Transverse colon (tissue), 4 donors: ENCODE measurements around the gene NDUFA9. TPM values are rescaled to one million over a fixed set of nuclear protein-coding genes. Genes with fewer than 3 reads are reported as not detected.

Source experiments
- DNase-seq: peaks from one replicate; pipeline ENCODE4 v3.0.0-alpha.2; 2019
- H3K27ac ChIP-seq, 4 donors: fragments of 200-600 bp; sonication (generic); 2 replicates each; pipeline ENCODE4 v1.5.1; 2016 to 2018; ENCODE audit warnings: inconsistent platforms in 4 of 4
- H3K27me3 ChIP-seq: fragments of 200-600 bp; sonication (generic); 2 replicates; pipeline ENCODE4 v1.5.1; 2017; ENCODE audit warnings: inconsistent platforms
- H3K36me3 ChIP-seq, 4 donors: fragments of 200-600 bp; sonication (generic); 2 replicates each; pipeline ENCODE4 v1.5.1; 2017 to 2019; ENCODE audit warnings: inconsistent platforms in 4 of 4
- H3K4me1 ChIP-seq, 4 donors: fragments of 200-600 bp; sonication (generic); 2 replicates each; pipeline ENCODE4 v1.5.1; 2017 to 2020; ENCODE audit warnings: inconsistent platforms in 4 of 4
- H3K4me3 ChIP-seq, 4 donors: fragments of 200-600 bp; sonication (generic); 1 replicate in 1 of 4; 2 replicates in 3 of 4; pipeline versions ENCODE4 v1.5.1 to v1.6.1; 2017 to 2019; ENCODE audit warnings: inconsistent platforms in 4 of 4
- H3K9me3 ChIP-seq, 2 donors: fragments of 200-600 bp; sonication (generic); 2 replicates each; pipeline ENCODE4 v1.5.1; 2017 to 2019; ENCODE audit warnings: inconsistent platforms in 2 of 2
- CTCF ChIP-seq, 5 experiments: fragments of 200-600 bp in 3 of 5; fragments of 450-650 bp in 2 of 5; sonication (generic) in 3 of 5; IDR thresholded peaks; 1 replicate in 2 of 5; 2 replicates in 3 of 5; pipeline ENCODE4 v1.5.1; 2016 to 2017; ENCODE audit warnings: antibody characterized with exemption in 5 of 5, inconsistent platforms in 3 of 5, mild to moderate bottlenecking in 2 of 5, moderate library complexity in 1 of 5
- EP300 ChIP-seq: sonication (generic); formaldehyde crosslinking; IDR thresholded peaks from one replicate; pipeline ENCODE4 v1.6.1; 2017; ENCODE audit warnings: antibody characterized with exemption, low read depth
- POLR2A ChIP-seq: fragments of 450-650 bp; IDR thresholded peaks from one replicate; pipeline ENCODE4 v1.6.1; 2016; ENCODE audit warnings: antibody characterized with exemption, mild to moderate bottlenecking, moderate library complexity
- POLR2AphosphoS5 ChIP-seq, 3 donors: sonication (generic); formaldehyde crosslinking; IDR thresholded peaks; one replicate each; pipeline ENCODE4 v1.6.1; 2016; ENCODE audit warnings: antibody characterized with exemption in 3 of 3
- WGBS, 2 donors: methylation state at CpG; one replicate each; pipeline ENCODE4 v1.1.5; 2018; ENCODE audit warnings: low coverage in 1 of 2; 5-methylcytosine and 5-hydroxymethylcytosine counted together
- in situ Hi-C, 4 donors: fragments of 200-750 bp; cut with MboI; loops; one replicate each; pipeline versions ENCODE4 v1.15.0 to v1.15.1; 2017; ENCODE audit warnings: low sequenced_read_pairs in 3 of 4, low pct_ligation_motif_present in 1 of 4, low pct_unique_long_range_greater_than_20kb in 1 of 4
- intact Hi-C: fragments of 100-400 bp; cut with DNase I; formaldehyde crosslinking; loops from one replicate; pipeline ENCODE4 v1.15.1; 2023; ENCODE audit warnings: low total_unique reads
- total RNA-seq, 4 donors: library from RNA; depleted of rRNA; stranded (reverse); fragments of >200 nt; gene quantifications; one replicate each; pipeline ENCODE4 v1.1.0, GENCODE V29; 2016

Gene NDUFA9
- total RNA-seq, 4 donors from 2014 or later, result 43.8 to 99.9 (median 61.2) TPM

- Histone ChIP-seq H3K27ac (no peak overlapping the region), H3K27me3 (peaks cover 3% of the 10 kb centered on the region), H3K9me3 (no peaks in the 10 kb centered on the region), H3K4me1 (no peaks in the 10 kb centered on the region), H3K36me3 (no peaks in the 10 kb centered on the region), H3K4me3 (no peak overlapping the region)
- intact Hi-C loops (no loop called here), in situ Hi-C loops (no loop called here)
- TF ChIP-seq POLR2AphosphoS5 (IDR thresholded peaks at IDR 0.05), result no peak
- no peak for TF ChIP-seq EP300
- no peak for TF ChIP-seq POLR2A
- TF ChIP-seq CTCF (IDR thresholded peaks at IDR 0.05), result no peak
- 89% methylated on average over 5 of the region's 5 CpGs; no CpG with 5 or more reads in 1 of the 2 donors for WGBS, 2 donors
- no peak for DNase-seq
Observed at GRCh38 chr12:4626543-4626942, 22.4 kb upstream of the NDUFA9 start.

- Histone ChIP-seq H3K4me1 (no peaks in the 10 kb centered on the region), H3K27me3 (peaks cover 3% of the 10 kb centered on the region), H3K27ac (no peak overlapping the region), H3K4me3 (no peak overlapping the region), H3K36me3 (no peaks in the 10 kb centered on the region), H3K9me3 (no peaks in the 10 kb centered on the region)
- no peak for DNase-seq
- in situ Hi-C loops (no loop called here), intact Hi-C loops (no loop called here)
- TF ChIP-seq POLR2AphosphoS5 (IDR thresholded peaks at IDR 0.05), result no peak
- TF ChIP-seq EP300, result no peak
- 91 to 93% methylated on average over 4 to 10 of the region's 10 CpGs for WGBS, 2 donors
Observed at GRCh38 chr12:4628406-4628805, 20.5 kb upstream of the NDUFA9 start.

- in situ Hi-C loops (no loop called here), intact Hi-C loops (no loop called here)
- DNase-seq, result no peak
- peaks cover 3% of the 10 kb centered on the region for H3K27me3 ChIP-seq
- no peak for TF ChIP-seq POLR2A
- TF ChIP-seq POLR2AphosphoS5 (IDR thresholded peaks at IDR 0.05), result no peak
- TF ChIP-seq EP300, result no peak
- no peak for TF ChIP-seq CTCF (IDR thresholded peaks at IDR 0.05)
- no peak overlapping the region for H3K27ac ChIP-seq
- H3K4me1 ChIP-seq, result no peaks in the 10 kb centered on the region
- no peaks in the 10 kb centered on the region for H3K9me3 ChIP-seq
- WGBS, 2 donors, result 61% methylated on average over 5 of the region's 5 CpGs
- H3K4me3 ChIP-seq, result no peak overlapping the region
- no peaks in the 10 kb centered on the region for H3K36me3 ChIP-seq
Observed at GRCh38 chr12:4630262-4630661, 18.7 kb upstream of the NDUFA9 start.

- H3K4me1 ChIP-seq, result peaks cover 0 to 10% (median 9%) of the 10 kb centered on the region in 4 donors
- no peaks in the 10 kb centered on the region for H3K27me3 ChIP-seq
- in situ Hi-C loops, result no loop called here
- intact Hi-C loops, result no loop called here
- no peaks in the 10 kb centered on the region for H3K36me3 ChIP-seq
- WGBS, 2 donors, result 69 to 78% methylated on average over 3 to 6 of the region's 6 CpGs
- TF ChIP-seq CTCF (IDR thresholded peaks at IDR 0.05), result no peak
- no peak overlapping the region for H3K4me3 ChIP-seq
- no peak for DNase-seq
- H3K27ac ChIP-seq, result no peak overlapping the region
- H3K9me3 ChIP-seq, result no peaks in the 10 kb centered on the region
Observed at GRCh38 chr12:4643747-4644146, 5.2 kb upstream of the NDUFA9 start.

GRCh38 chr12:4645023-4645422, 3.9 kb upstream of the NDUFA9 start:
- Histone ChIP-seq H3K36me3 (no peaks in the 10 kb centered on the region), H3K4me1 (peaks cover 3 to 16% (median 13%) of the 10 kb centered on the region in 4 donors), H3K27ac (no peak overlapping the region), H3K27me3 (no peaks in the 10 kb centered on the region), H3K9me3 (no peaks in the 10 kb centered on the region), H3K4me3 (no peak overlapping the region)
- 93% methylated on average over 1 of the region's 1 CpG; no CpG with 5 or more reads in 1 of the 2 donors for WGBS, 2 donors
- intact Hi-C loops (no loop called here), in situ Hi-C loops (no loop called here)
- TF ChIP-seq CTCF (IDR thresholded peaks at IDR 0.05) (no peak), EP300 (no peak), POLR2AphosphoS5 (IDR thresholded peaks at IDR 0.05) (no peak), POLR2A (no peak)
- DNase-seq, result no peak
